K562 (cell line): ENCODE data around the gene RACK1. TPM values are rescaled to one million over a fixed set of nuclear protein-coding genes. Genes with fewer than 3 reads are reported as not detected.

Experiments
- ARID1B ChIP-seq: fragments of 450-650 bp; IDR thresholded peaks from 2 replicates; pipeline ENCODE4 v1.6.1; 2016; ENCODE audit warnings: antibody characterized with exemption, mild to moderate bottlenecking, inconsistent platforms
- CGGBP1 ChIP-seq: fragments of 250-450 bp; sonication (Bioruptor Pico); IDR thresholded peaks from 2 replicates; pipeline ENCODE4 v1.9.0; 2021; ENCODE audit warnings: mild to moderate bottlenecking
- CHCHD3 ChIP-seq: fragments of 250-450 bp; sonication (Bioruptor Pico); IDR thresholded peaks from 2 replicates; pipeline ENCODE4 v2.1.2; 2022; ENCODE audit warnings: mild to moderate bottlenecking
- CXXC5 ChIP-seq: fragments of 250-450 bp; sonication (Bioruptor Pico); IDR thresholded peaks from 2 replicates; pipeline ENCODE4 v1.8.0; 2022; ENCODE audit warnings: inconsistent platforms, mild to moderate bottlenecking, moderate library complexity
- ELK3 ChIP-seq: fragments of 450-650 bp; formaldehyde crosslinking; IDR thresholded peaks from 2 replicates; pipeline ENCODE4 v1.4.0; 2020; ENCODE audit warnings: mild to moderate bottlenecking
- GATA2 ChIP-seq: sonication (generic); formaldehyde crosslinking; IDR thresholded peaks from 2 replicates; pipeline ENCODE4 v1.4.0; 2020; ENCODE audit warnings: mild to moderate bottlenecking, missing genetic modification reagents
- ILK ChIP-seq: fragments of 450-650 bp; IDR thresholded peaks from 2 replicates; pipeline ENCODE4 v1.6.1; 2016; ENCODE audit warnings: missing genetic modification characterization, low read depth, mild to moderate bottlenecking, missing compliant biosample characterization, moderate library complexity, borderline replicate concordance
- MAFK ChIP-seq: IDR thresholded peaks from 2 replicates; pipeline ENCODE4 v1.6.1; 2011; ENCODE audit warnings: low read length, improper control_type of control experiment
- MAX ChIP-seq: sonication (generic); formaldehyde crosslinking; IDR thresholded peaks from 2 replicates; pipeline ENCODE4 v1.9.0; 2022; ENCODE audit warnings: mild to moderate bottlenecking, missing genetic modification reagents
- MCM7 ChIP-seq, 2 experiments: fragments of 450-650 bp; IDR thresholded peaks; 2 replicates each; pipeline ENCODE4 v1.6.1; 2016 to 2018
- NFRKB ChIP-seq: fragments of 450-650 bp; IDR thresholded peaks from 2 replicates; pipeline ENCODE4 v1.6.1; 2016; ENCODE audit warnings: low read depth
- NR2C2 ChIP-seq, 2 experiments: fragments of 200-800 bp in 1 of 2; sonication (Bioruptor generic) in 1 of 2; sonication (generic) in 1 of 2; formaldehyde crosslinking in 1 of 2; IDR thresholded peaks; 2 replicates each; pipeline versions ENCODE4 v1.6.1 to v1.8.0; 2016 to 2022; ENCODE audit warnings: mild to moderate bottlenecking in 1 of 2, missing compliant biosample characterization in 1 of 2, missing genetic modification characterization in 1 of 2, missing genetic modification reagents in 1 of 2
- NRF1 ChIP-seq, 2 experiments: fragments of 450-650 bp; IDR thresholded peaks in 1 of 2; conservative IDR thresholded peaks in 1 of 2; 2 replicates each; pipeline ENCODE4 v1.6.1; 2014; ENCODE audit warnings: mild to moderate bottlenecking in 2 of 2
- OTX1 ChIP-seq: fragments of 450-650 bp; formaldehyde crosslinking; IDR thresholded peaks from 2 replicates; pipeline ENCODE4 v1.4.0; 2022; ENCODE audit warnings: mild to moderate bottlenecking
- PML ChIP-seq: IDR thresholded peaks from 2 replicates; pipeline ENCODE4 v1.6.1; 2012; ENCODE audit warnings: low read length, inconsistent platforms
- SAFB2 ChIP-seq: fragments of 200-400 bp; formaldehyde crosslinking; IDR thresholded peaks from 2 replicates; pipeline ENCODE4 v1.6.1; 2018; ENCODE audit warnings: borderline replicate concordance, low read length, low read depth, moderate library complexity; ENCODE audit not compliant: severe bottlenecking
- SMARCE1 ChIP-seq: fragments of 450-650 bp; IDR thresholded peaks from 2 replicates; pipeline ENCODE4 v1.7.1; 2016; ENCODE audit warnings: mild to moderate bottlenecking
- SREBF1 ChIP-seq: fragments of 150-350 bp; IDR thresholded peaks from 2 replicates; pipeline ENCODE4 v1.6.1; 2014; ENCODE audit warnings: antibody characterized with exemption, low read depth, low read length, borderline replicate concordance
- THAP12 ChIP-seq: fragments of 250-450 bp; sonication (Bioruptor Pico); IDR thresholded peaks from 2 replicates; pipeline ENCODE4 v1.9.0; 2021; ENCODE audit warnings: mild to moderate bottlenecking, inconsistent platforms
- THRB ChIP-seq: fragments of 450-650 bp; formaldehyde crosslinking; conservative IDR thresholded peaks from 2 replicates; pipeline ENCODE4 v1.4.0; 2022; ENCODE audit warnings: mild to moderate bottlenecking, missing genetic modification characterization
- ZBTB7A ChIP-seq: IDR thresholded peaks from 2 replicates; pipeline ENCODE4 v1.6.1; 2011; ENCODE audit warnings: low read depth, mild to moderate bottlenecking, low read length, moderate library complexity, borderline replicate concordance; ENCODE audit not compliant: control insufficient read depth
- polyA plus RNA-seq, 8 experiments: library from polyadenylated mRNA; depleted of rRNA in 4 of 8; stranded (reverse) in 5 of 8; unstranded in 3 of 8; fragments of >200 nt; fragmentation: Nextera tagmentation in 2 of 8; fragmentation: Illumina TruSeq in 1 of 8; extraction: Ambion mirVana in 2 of 8; extraction: Trizol in 1 of 8; gene quantifications; 2 replicates each; pipeline versions ENCODE4 v1.2.1 to v1.2.3, GENCODE V29; 2011 to 2014; ENCODE audit warnings: inconsistent platforms in 1 of 8, missing spikeins in 1 of 8
- total RNA-seq, 7 experiments: library from RNA; depleted of rRNA in 6 of 7; stranded (reverse); fragments of >200 nt in 6 of 7; fragmentation: Illumina TruSeq in 2 of 7; extraction: Trizol in 2 of 7; gene quantifications; 2 replicates each; pipeline versions ENCODE4 v1.2.1 to v1.2.3, GENCODE V29; 2011 to 2021; ENCODE audit warnings: low replicate concordance in 1 of 7

The RACK1 gene
- total and polyA plus RNA-seq, 9 of the 15 experiments (the other 6 are each of a cell fraction or from before 2014, with no cell fraction given) = 2,303 to 5,311 (median 3,833) TPM

- TF ChIP-seq ARID1B (0 out of 2 replicates have a peak, but pooled peaks have one; percentile 13), SREBF1 (0 out of 2 replicates have a peak, but pooled peaks have one; percentile 46), NR2C2 (CRISPR knock-in tag; IDR thresholded peaks at IDR 0.05) (peak; percentile 56; the same call in 1 of the 2 replicates), NR2C2 (tag; IDR thresholded peaks at IDR 0.05) (no peak; the same call in 1 of the 2 replicates), SAFB2 (no peak), CHCHD3 (CRISPR knock-in tag) (no peak), NRF1 (conservative IDR thresholded peaks at IDR 0.05 in 1 of 2, IDR thresholded peaks at IDR 0.05 in 1 of 2) (peak; percentile 91 to 93), ELK3 (CRISPR knock-in tag) (no peak), ZBTB7A (peak; percentile 61; the same call in 1 of the 2 replicates), CXXC5 (CRISPR knock-in tag) (peak; percentile 80), ILK (no peak), MCM7 (IDR thresholded peaks at IDR 0.05) (0 out of 4 replicates have a peak, but pooled peaks of 1 of the 2 experiments have one; percentile 65), PML (no peak), CGGBP1 (CRISPR knock-in tag) (peak; percentile 35; the same call in 1 of the 2 replicates), MAX (CRISPR knock-in tag) (peak; percentile 87), MAFK (0 out of 2 replicates have a peak, but pooled peaks have one; percentile 11), SMARCE1 (peak; percentile 35; the same call in 1 of the 2 replicates), GATA2 (0 out of 2 replicates have a peak, but pooled peaks have one; percentile 40), THAP12 (peak; percentile 62; the same call in 1 of the 2 replicates), OTX1 (CRISPR knock-in tag) (peak; percentile 12; the same call in 1 of the 2 replicates), NFRKB (0 out of 2 replicates have a peak, but pooled peaks have one; percentile 69), THRB (CRISPR knock-in tag) (no peak)
These were observed 21.7 kb downstream of the RACK1 start (continued) for GRCh38 chr5:181221792-181222629.
